WTC11 (cell line): Measurements from ENCODE around the gene WDR64. TPM values are rescaled to one million over a fixed set of nuclear protein-coding genes. Genes with fewer than 3 reads are reported as not detected.

ENCODE experiments used
- ATAC-seq: fragments of 200-7000 bp; cut with Tn5 transposase; 2 replicates; pipeline ENCODE4 v1.10.0; 2021; ENCODE audit warnings: mild to moderate bottlenecking, moderate library complexity
- CTCF ChIA-PET: fragments of 300-600 bp; sonication (Branson Sonifier 250); formaldehyde crosslinking; loops from one replicate; lab custom pipeline; 2021; ENCODE audit warnings: antibody characterized with exemption; lab: Charles Lee
- POLR2A ChIA-PET: fragments of 350-600 bp; sonication (Branson Sonifier 250); formaldehyde crosslinking; loops from one replicate; lab custom pipeline; 2021; ENCODE audit warnings: antibody characterized with exemption; lab: Charles Lee
- DNase-seq: peaks from one replicate; pipeline ENCODE4 v3.0.0; 2021; ENCODE audit warnings: low spot score
- H3K27ac Mint-ChIP-seq: 2 replicates; pipeline ENCODE4 v1.8.0; 2021; ENCODE audit warnings: mixed read lengths
- H3K27me3 Mint-ChIP-seq: 2 replicates; pipeline ENCODE4 v1.8.0; 2021; ENCODE audit warnings: low read depth, mild to moderate bottlenecking, moderate library complexity, mixed read lengths
- H3K36me3 Mint-ChIP-seq: 2 replicates; pipeline ENCODE4 v1.8.0; 2021; ENCODE audit warnings: mixed read lengths
- H3K4me1 Mint-ChIP-seq: 2 replicates; pipeline ENCODE4 v1.8.0; 2022; ENCODE audit warnings: mixed read lengths
- H3K4me3 Mint-ChIP-seq: 2 replicates; pipeline ENCODE4 v1.8.0; 2021; ENCODE audit warnings: mild to moderate bottlenecking, moderate library complexity, mixed read lengths
- H3K9me3 Mint-ChIP-seq: 2 replicates; pipeline ENCODE4 v1.8.0; 2021; ENCODE audit warnings: mixed read lengths
- ATF1 ChIP-seq: sonication (generic); formaldehyde crosslinking; IDR thresholded peaks from 2 replicates; pipeline ENCODE4 v1.8.1; 2023; ENCODE audit warnings: mild to moderate bottlenecking, moderate library complexity, missing genetic modification reagents
- CREM ChIP-seq: sonication (generic); formaldehyde crosslinking; IDR thresholded peaks from 2 replicates; pipeline ENCODE4 v1.8.1; 2022; ENCODE audit warnings: mild to moderate bottlenecking, missing genetic modification reagents, moderate library complexity
- ESRRA ChIP-seq: sonication (generic); formaldehyde crosslinking; IDR thresholded peaks from 2 replicates; pipeline ENCODE4 v1.8.1; 2022; ENCODE audit warnings: mild to moderate bottlenecking, missing genetic modification reagents, borderline replicate concordance
- GTF2I ChIP-seq: fragments of 250-450 bp; sonication (Bioruptor Pico); conservative IDR thresholded peaks from 2 replicates; pipeline ENCODE4 v1.4.0; 2021; ENCODE audit warnings: mild to moderate bottlenecking
- JUN ChIP-seq: sonication (generic); formaldehyde crosslinking; IDR thresholded peaks from 2 replicates; pipeline ENCODE4 v1.8.0; 2023; ENCODE audit warnings: mild to moderate bottlenecking, missing genetic modification reagents
- NFYB ChIP-seq: sonication (generic); formaldehyde crosslinking; conservative IDR thresholded peaks from 2 replicates; pipeline ENCODE4 v1.8.0; 2022; ENCODE audit warnings: low read depth, missing genetic modification reagents
- NR1H2 ChIP-seq: sonication (generic); formaldehyde crosslinking; IDR thresholded peaks from 2 replicates; pipeline ENCODE4 v1.9.0; 2021; ENCODE audit warnings: mild to moderate bottlenecking, moderate library complexity, missing genetic modification reagents
- NR3C1 ChIP-seq: sonication (generic); formaldehyde crosslinking; conservative IDR thresholded peaks from 2 replicates; pipeline ENCODE4 v1.8.1; 2023; ENCODE audit warnings: low read depth, mild to moderate bottlenecking, missing genetic modification reagents
- SMAD3 ChIP-seq: sonication (generic); formaldehyde crosslinking; IDR thresholded peaks from 2 replicates; pipeline ENCODE4 v1.8.0; 2022; ENCODE audit warnings: missing genetic modification reagents, mild to moderate bottlenecking, borderline replicate concordance
- SMAD4 ChIP-seq: sonication (generic); formaldehyde crosslinking; IDR thresholded peaks from 2 replicates; pipeline ENCODE4 v1.8.0; 2022; ENCODE audit warnings: mild to moderate bottlenecking, missing genetic modification reagents
- TEAD4 ChIP-seq: sonication (generic); formaldehyde crosslinking; IDR thresholded peaks from 2 replicates; pipeline ENCODE4 v1.8.0; 2022; ENCODE audit warnings: mild to moderate bottlenecking, missing genetic modification reagents
- ZNF423 ChIP-seq: fragments of 250-450 bp; sonication (Bioruptor Pico); IDR thresholded peaks from 2 replicates; pipeline ENCODE4 v2.1.2; 2022; ENCODE audit warnings: mild to moderate bottlenecking, moderate library complexity
- total RNA-seq: library from RNA; stranded (reverse); gene quantifications from 3 replicates; pipeline ENCODE4 v1.2.3, GENCODE V29; 2021
- TF ChIP-seq, protein P1 (sequence below): fragments of 250-450 bp; sonication (Bioruptor Pico); conservative IDR thresholded peaks from 2 replicates; pipeline ENCODE4 v1.9.0; 2021; ENCODE audit warnings: mild to moderate bottlenecking
- TF ChIP-seq, protein P2 (sequence below): sonication (generic); formaldehyde crosslinking; IDR thresholded peaks from 2 replicates; pipeline ENCODE4 v1.8.1; 2023; ENCODE audit warnings: mild to moderate bottlenecking, missing genetic modification reagents
- TF ChIP-seq, protein P3 (sequence below): sonication (generic); formaldehyde crosslinking; IDR thresholded peaks from 2 replicates; pipeline ENCODE4 v1.8.1; 2022; ENCODE audit warnings: mild to moderate bottlenecking, missing genetic modification reagents, moderate library complexity, borderline replicate concordance
- TF ChIP-seq, protein P4 (sequence below): sonication (generic); formaldehyde crosslinking; conservative IDR thresholded peaks from 2 replicates; pipeline ENCODE4 v1.8.1; 2023; ENCODE audit warnings: mild to moderate bottlenecking, low read depth, missing genetic modification reagents, moderate library complexity
- TF ChIP-seq, protein P5 (sequence below): sonication (generic); formaldehyde crosslinking; IDR thresholded peaks from 2 replicates; pipeline ENCODE4 v1.8.1; 2022; ENCODE audit warnings: low read depth, missing genetic modification reagents, borderline replicate concordance
- TF ChIP-seq, protein P6 (sequence below): sonication (generic); formaldehyde crosslinking; IDR thresholded peaks from 2 replicates; pipeline ENCODE4 v1.8.0; 2022; ENCODE audit warnings: mild to moderate bottlenecking, missing genetic modification reagents
- TF ChIP-seq, protein P7 (sequence below): sonication (generic); formaldehyde crosslinking; IDR thresholded peaks from 2 replicates; pipeline ENCODE4 v1.8.1; 2023; ENCODE audit warnings: mild to moderate bottlenecking, moderate library complexity, missing genetic modification reagents
- TF ChIP-seq, protein P8 (sequence below): sonication (generic); formaldehyde crosslinking; IDR thresholded peaks from 2 replicates; pipeline ENCODE4 v1.8.1; 2023; ENCODE audit warnings: mild to moderate bottlenecking, missing genetic modification reagents, moderate library complexity

Gene WDR64
- total RNA-seq, 1 experiment from 2014 or later: not detected

DNA sequence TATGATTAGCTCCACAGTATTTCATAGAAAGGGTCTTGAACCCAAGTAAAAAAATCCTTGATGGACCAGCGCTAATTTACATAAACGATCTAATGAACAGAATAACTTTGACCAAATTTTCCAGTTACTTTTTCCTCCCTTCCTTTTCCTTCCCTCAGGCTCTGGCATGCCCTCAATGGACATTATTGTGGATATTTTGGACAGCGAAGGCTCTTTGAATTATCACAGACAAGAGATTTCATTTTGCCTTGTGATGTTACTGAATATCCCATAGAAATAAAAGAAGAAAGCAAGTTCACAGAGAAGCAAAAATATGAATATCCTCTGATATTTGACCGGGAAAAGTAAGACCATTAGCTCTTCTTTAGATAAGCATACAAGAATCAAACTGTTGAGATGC is 135.6 kb downstream of the WDR64 start:
- Mint-ChIP-seq H3K4me1 (no peaks in the 10 kb centered on the region), H3K27me3 (no peaks in the 10 kb centered on the region), H3K4me3 (no peak overlapping the region), H3K27ac (no peak overlapping the region), H3K36me3 (no peaks in the 10 kb centered on the region), H3K9me3 (peaks cover 11% of the 10 kb centered on the region)
- ATAC-seq (no peak), DNase-seq (no peak)
- TF ChIP-seq ZNF423 (CRISPR knock-in tag) (no peak), NFYB (no peak), JUN (no peak), ESRRA (CRISPR knock-in tag) (no peak), SMAD4 (CRISPR knock-in tag) (no peak)
- TF ChIP-seq, protein P1, sequence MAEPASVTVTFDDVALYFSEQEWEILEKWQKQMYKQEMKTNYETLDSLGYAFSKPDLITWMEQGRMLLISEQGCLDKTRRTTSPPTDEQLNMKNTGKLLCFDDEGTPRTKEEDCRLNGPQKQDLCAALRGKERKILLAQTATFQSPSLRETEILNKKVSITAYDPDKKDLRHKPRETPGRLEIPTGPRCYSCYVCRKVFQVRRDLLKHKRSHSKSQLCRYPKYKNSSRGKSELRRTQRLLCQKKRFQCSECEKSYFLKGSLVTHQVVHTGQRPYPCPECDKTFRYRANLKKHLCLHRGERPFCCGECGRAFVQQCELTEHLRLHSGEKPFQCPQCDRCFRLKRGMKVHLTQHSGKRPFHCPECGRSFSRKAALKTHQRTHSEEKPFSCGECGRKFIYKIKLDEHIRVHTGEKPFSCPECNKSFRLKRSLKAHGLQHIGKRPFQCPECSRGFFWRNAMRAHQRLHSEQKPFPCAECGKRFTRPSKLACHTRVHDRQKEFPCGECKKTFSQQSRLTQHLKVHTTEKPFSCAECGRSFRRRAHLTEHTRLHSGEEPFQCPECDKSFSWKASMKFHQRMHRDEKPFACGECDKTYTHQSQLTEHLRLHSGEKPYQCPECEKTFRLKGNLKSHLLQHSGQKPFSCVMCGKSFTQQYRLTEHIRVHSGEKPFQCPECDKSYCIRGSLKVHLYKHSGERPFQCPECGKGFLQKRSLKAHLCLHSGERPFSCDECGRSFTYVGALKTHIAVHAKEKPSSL (CRISPR knock-in tag): no peak
- TF ChIP-seq, protein P2, sequence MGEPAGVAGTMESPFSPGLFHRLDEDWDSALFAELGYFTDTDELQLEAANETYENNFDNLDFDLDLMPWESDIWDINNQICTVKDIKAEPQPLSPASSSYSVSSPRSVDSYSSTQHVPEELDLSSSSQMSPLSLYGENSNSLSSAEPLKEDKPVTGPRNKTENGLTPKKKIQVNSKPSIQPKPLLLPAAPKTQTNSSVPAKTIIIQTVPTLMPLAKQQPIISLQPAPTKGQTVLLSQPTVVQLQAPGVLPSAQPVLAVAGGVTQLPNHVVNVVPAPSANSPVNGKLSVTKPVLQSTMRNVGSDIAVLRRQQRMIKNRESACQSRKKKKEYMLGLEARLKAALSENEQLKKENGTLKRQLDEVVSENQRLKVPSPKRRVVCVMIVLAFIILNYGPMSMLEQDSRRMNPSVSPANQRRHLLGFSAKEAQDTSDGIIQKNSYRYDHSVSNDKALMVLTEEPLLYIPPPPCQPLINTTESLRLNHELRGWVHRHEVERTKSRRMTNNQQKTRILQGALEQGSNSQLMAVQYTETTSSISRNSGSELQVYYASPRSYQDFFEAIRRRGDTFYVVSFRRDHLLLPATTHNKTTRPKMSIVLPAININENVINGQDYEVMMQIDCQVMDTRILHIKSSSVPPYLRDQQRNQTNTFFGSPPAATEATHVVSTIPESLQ (CRISPR knock-in tag): no peak
- TF ChIP-seq, protein P3, sequence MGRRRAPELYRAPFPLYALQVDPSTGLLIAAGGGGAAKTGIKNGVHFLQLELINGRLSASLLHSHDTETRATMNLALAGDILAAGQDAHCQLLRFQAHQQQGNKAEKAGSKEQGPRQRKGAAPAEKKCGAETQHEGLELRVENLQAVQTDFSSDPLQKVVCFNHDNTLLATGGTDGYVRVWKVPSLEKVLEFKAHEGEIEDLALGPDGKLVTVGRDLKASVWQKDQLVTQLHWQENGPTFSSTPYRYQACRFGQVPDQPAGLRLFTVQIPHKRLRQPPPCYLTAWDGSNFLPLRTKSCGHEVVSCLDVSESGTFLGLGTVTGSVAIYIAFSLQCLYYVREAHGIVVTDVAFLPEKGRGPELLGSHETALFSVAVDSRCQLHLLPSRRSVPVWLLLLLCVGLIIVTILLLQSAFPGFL (CRISPR knock-in tag): no peak
- ChIA-PET POLR2A (no interaction called here), CTCF (no interaction called here)

DNA sequence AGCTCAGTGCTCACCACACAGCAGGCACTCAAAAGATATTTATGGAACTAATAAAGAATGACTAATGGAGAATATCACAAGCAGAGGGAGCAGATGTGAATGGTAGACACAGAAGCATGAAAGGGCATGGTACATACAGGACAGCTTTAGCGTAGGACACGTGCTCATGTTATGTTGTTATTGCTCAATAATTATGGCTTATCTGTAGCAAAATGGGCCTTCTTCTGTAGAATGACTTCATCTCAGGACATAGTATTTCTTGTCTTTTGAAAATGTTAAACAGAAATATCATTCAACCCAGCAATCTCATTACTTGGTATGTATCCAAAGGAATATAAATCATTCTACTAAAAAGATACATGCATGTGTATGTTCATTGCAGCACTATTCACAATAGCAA is 137.0 kb downstream of the WDR64 start:
- Mint-ChIP-seq H3K9me3 (peaks cover 11% of the 10 kb centered on the region), H3K36me3 (no peaks in the 10 kb centered on the region), H3K27ac (no peak overlapping the region), H3K27me3 (no peaks in the 10 kb centered on the region), H3K4me3 (no peak overlapping the region), H3K4me1 (no peaks in the 10 kb centered on the region)
- CTCF ChIA-PET: no interaction called here
- ATAC-seq (no peak), DNase-seq (no peak)
- POLR2A ChIA-PET: no interaction called here
- TF ChIP-seq, protein P4, sequence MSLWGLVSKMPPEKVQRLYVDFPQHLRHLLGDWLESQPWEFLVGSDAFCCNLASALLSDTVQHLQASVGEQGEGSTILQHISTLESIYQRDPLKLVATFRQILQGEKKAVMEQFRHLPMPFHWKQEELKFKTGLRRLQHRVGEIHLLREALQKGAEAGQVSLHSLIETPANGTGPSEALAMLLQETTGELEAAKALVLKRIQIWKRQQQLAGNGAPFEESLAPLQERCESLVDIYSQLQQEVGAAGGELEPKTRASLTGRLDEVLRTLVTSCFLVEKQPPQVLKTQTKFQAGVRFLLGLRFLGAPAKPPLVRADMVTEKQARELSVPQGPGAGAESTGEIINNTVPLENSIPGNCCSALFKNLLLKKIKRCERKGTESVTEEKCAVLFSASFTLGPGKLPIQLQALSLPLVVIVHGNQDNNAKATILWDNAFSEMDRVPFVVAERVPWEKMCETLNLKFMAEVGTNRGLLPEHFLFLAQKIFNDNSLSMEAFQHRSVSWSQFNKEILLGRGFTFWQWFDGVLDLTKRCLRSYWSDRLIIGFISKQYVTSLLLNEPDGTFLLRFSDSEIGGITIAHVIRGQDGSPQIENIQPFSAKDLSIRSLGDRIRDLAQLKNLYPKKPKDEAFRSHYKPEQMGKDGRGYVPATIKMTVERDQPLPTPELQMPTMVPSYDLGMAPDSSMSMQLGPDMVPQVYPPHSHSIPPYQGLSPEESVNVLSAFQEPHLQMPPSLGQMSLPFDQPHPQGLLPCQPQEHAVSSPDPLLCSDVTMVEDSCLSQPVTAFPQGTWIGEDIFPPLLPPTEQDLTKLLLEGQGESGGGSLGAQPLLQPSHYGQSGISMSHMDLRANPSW (CRISPR knock-in tag): no peak
- TF ChIP-seq, protein P5, sequence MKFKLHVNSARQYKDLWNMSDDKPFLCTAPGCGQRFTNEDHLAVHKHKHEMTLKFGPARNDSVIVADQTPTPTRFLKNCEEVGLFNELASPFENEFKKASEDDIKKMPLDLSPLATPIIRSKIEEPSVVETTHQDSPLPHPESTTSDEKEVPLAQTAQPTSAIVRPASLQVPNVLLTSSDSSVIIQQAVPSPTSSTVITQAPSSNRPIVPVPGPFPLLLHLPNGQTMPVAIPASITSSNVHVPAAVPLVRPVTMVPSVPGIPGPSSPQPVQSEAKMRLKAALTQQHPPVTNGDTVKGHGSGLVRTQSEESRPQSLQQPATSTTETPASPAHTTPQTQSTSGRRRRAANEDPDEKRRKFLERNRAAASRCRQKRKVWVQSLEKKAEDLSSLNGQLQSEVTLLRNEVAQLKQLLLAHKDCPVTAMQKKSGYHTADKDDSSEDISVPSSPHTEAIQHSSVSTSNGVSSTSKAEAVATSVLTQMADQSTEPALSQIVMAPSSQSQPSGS (CRISPR knock-in tag): no peak
- TF ChIP-seq ESRRA (CRISPR knock-in tag): no peak
- no peak for TF ChIP-seq TEAD4 (CRISPR knock-in tag)
- TF ChIP-seq NR3C1 (CRISPR knock-in tag): no peak
- TF ChIP-seq, protein P6, sequence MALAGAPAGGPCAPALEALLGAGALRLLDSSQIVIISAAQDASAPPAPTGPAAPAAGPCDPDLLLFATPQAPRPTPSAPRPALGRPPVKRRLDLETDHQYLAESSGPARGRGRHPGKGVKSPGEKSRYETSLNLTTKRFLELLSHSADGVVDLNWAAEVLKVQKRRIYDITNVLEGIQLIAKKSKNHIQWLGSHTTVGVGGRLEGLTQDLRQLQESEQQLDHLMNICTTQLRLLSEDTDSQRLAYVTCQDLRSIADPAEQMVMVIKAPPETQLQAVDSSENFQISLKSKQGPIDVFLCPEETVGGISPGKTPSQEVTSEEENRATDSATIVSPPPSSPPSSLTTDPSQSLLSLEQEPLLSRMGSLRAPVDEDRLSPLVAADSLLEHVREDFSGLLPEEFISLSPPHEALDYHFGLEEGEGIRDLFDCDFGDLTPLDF (CRISPR knock-in tag): no peak
- TF ChIP-seq CREM (CRISPR knock-in tag): no peak
- TF ChIP-seq NR1H2 (CRISPR knock-in tag): no peak
- no peak for TF ChIP-seq GTF2I
- TF ChIP-seq NFYB: no peak
- no peak for TF ChIP-seq ATF1 (CRISPR knock-in tag)
- TF ChIP-seq, protein P7, sequence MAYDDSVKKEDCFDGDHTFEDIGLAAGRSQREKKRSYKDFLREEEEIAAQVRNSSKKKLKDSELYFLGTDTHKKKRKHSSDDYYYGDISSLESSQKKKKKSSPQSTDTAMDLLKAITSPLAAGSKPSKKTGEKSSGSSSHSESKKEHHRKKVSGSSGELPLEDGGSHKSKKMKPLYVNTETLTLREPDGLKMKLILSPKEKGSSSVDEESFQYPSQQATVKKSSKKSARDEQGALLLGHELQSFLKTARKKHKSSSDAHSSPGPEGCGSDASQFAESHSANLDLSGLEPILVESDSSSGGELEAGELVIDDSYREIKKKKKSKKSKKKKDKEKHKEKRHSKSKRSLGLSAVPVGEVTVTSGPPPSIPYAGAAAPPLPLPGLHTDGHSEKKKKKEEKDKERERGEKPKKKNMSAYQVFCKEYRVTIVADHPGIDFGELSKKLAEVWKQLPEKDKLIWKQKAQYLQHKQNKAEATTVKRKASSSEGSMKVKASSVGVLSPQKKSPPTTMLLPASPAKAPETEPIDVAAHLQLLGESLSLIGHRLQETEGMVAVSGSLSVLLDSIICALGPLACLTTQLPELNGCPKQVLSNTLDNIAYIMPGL (CRISPR knock-in tag): no peak
- TF ChIP-seq, protein P8, sequence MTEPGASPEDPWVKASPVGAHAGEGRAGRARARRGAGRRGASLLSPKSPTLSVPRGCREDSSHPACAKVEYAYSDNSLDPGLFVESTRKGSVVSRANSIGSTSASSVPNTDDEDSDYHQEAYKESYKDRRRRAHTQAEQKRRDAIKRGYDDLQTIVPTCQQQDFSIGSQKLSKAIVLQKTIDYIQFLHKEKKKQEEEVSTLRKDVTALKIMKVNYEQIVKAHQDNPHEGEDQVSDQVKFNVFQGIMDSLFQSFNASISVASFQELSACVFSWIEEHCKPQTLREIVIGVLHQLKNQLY (CRISPR knock-in tag): no peak
- TF ChIP-seq SMAD3: no peak
